Epithelial cell of esophagus (primary cell): Measurements from ENCODE around the gene SCPEP1.
A peak's percentile ranks its signal among the peaks of the same experiment; 100 is the strongest.

Experiments
- DNase-seq: peaks from one replicate; pipeline ENCODE4 v3.0.0; 2010; ENCODE audit warnings: low read depth
- H3K4me3 ChIP-seq: 2 replicates; pipeline ENCODE4 v1.5.1; 2011; ENCODE audit warnings: mild to moderate bottlenecking, low read length, control low read depth
- CTCF ChIP-seq: IDR thresholded peaks from 2 replicates; pipeline ENCODE4 v1.5.1; 2011; ENCODE audit warnings: low read depth, mild to moderate bottlenecking, low read length, control low read depth, inconsistent platforms; ENCODE audit not compliant: insufficient read depth; ENCODE audit errors: missing control alignments

The SCPEP1 gene

GRCh38 chr17:56977673-56978395 is at the start of gene SCPEP1:
SCPEP1 (plus strand) TSS chr17:56978131; CDS start chr17:56978160, 29 bp downstream.
- TF ChIP-seq CTCF = no peak
- H3K4me3 ChIP-seq = peak within 1 kb of the TSS; percentile 63
- DNase-seq = peak; percentile 87

- no peak for DNase-seq
- TF ChIP-seq CTCF = no peak
- no peak overlapping the region for H3K4me3 ChIP-seq
Measured at GRCh38 chr17:56928586-56928985, 49.3 kb upstream of the SCPEP1 start.

- no peak overlapping the region for H3K4me3 ChIP-seq
- no peak for TF ChIP-seq CTCF
Measured at GRCh38 chr17:56929362-56929969, 48.5 kb upstream of the SCPEP1 start.

GRCh38 chr17:56930739-56931337 is 47.1 kb upstream of the SCPEP1 start:
- DNase-seq = no peak
- no peak overlapping the region for H3K4me3 ChIP-seq
- TF ChIP-seq CTCF = no peak

More at GRCh38 chr17:56929362-56929969, 48.5 kb upstream of the SCPEP1 start:
- DNase-seq = no peak

GRCh38 chr17:56933151-56933745 is 44.7 kb upstream of the SCPEP1 start:
- no peak overlapping the region for H3K4me3 ChIP-seq
- DNase-seq = no peak
- no peak for TF ChIP-seq CTCF

GRCh38 chr17:56933868-56934267 is 44.1 kb upstream of the SCPEP1 start:
- TF ChIP-seq CTCF = no peak
- no peak for DNase-seq
- H3K4me3 ChIP-seq = no peak overlapping the region
